ENCODE measurements around the gene SOX9. TPM values are rescaled to one million over a fixed set of nuclear protein-coding genes. Genes with fewer than 3 reads are reported as not detected.
A peak's percentile ranks its signal among the peaks of the same experiment; 100 is the strongest.

Gene SOX9
- total and polyA plus RNA-seq, 2 experiments from 2014 or later: 36.9 to 87.3 TPM

GRCh38 chr17:72124438-72124775 is 3.6 kb downstream of the SOX9 start:
- H3K4me2 ChIP-seq: peak overlapping the region; percentile 88
- peak overlapping the region; percentile 8 for H3K27ac ChIP-seq
- DNase-seq (ENCODE audit: low spot score): no peak

GRCh38 chr17:72125226-72125651 is 4.4 kb downstream of the SOX9 start:
- H3K27ac ChIP-seq: peak overlapping the region; percentile 8
- WGBS (ENCODE audit: low lambda C conversion rate, missing lambda C conversion rate): 72% methylated on average over 4 of the region's 4 CpGs
- no peaks in the 10 kb centered on the region for H3K9me3 ChIP-seq (ENCODE audit: low read depth)
- no peaks in the 10 kb centered on the region for H3K36me3 ChIP-seq (replicated peaks; ENCODE audit: insufficient read depth, low read depth)
- no peak for TF ChIP-seq EZH2phosphoT487 (IDR thresholded peaks at IDR 0.05; ENCODE audit: low read depth, severe bottlenecking, unreplicated experiment)
- TF ChIP-seq CTCF (IDR thresholded peaks at IDR 0.05; ENCODE audit: poor library complexity): no peak
- no peak for TF ChIP-seq EZH2 (IDR thresholded peaks at IDR 0.05; ENCODE audit: borderline replicate concordance)
- H3K4me3 ChIP-seq: no peak overlapping the region
- no peak overlapping the region for H2AFZ ChIP-seq
- peaks cover 14% of the 10 kb centered on the region for H3K4me1 ChIP-seq (ENCODE audit: insufficient read depth)
- no peaks in the 10 kb centered on the region for H3K27me3 ChIP-seq
- peaks cover 37% of the 10 kb centered on the region for H4K20me1 ChIP-seq (ENCODE audit: insufficient read depth, poor library complexity, severe bottlenecking)
- H3K79me2 ChIP-seq: peaks cover 41% of the 10 kb centered on the region
- peak overlapping the region; percentile 88 for H3K4me2 ChIP-seq
- no peak for DNase-seq (ENCODE audit: low spot score)
- H3K9me2 ChIP-seq (replicated peaks; ENCODE audit: insufficient read depth): no peaks in the 10 kb centered on the region

More at GRCh38 chr17:72124438-72124775, 3.6 kb downstream of the SOX9 start:
- Histone ChIP-seq H4K20me1 (ENCODE audit: insufficient read depth, poor library complexity, severe bottlenecking) (peaks cover 37% of the 10 kb centered on the region), H3K4me1 (ENCODE audit: insufficient read depth) (peaks cover 18% of the 10 kb centered on the region), H3K79me2 (peaks cover 41% of the 10 kb centered on the region), H3K9me2 (replicated peaks; ENCODE audit: insufficient read depth) (no peaks in the 10 kb centered on the region), H2AFZ (no peak overlapping the region), H3K9me3 (ENCODE audit: low read depth) (no peaks in the 10 kb centered on the region), H3K27me3 (peaks cover 4% of the 10 kb centered on the region), H3K36me3 (replicated peaks; ENCODE audit: insufficient read depth, low read depth) (no peaks in the 10 kb centered on the region), H3K4me3 (peak overlapping the region; percentile 10)
- 93% methylated on average over 7 of the region's 7 CpGs for WGBS (ENCODE audit: low lambda C conversion rate, missing lambda C conversion rate)
- no peak for TF ChIP-seq CTCF (IDR thresholded peaks at IDR 0.05; ENCODE audit: poor library complexity)
- TF ChIP-seq EZH2 (IDR thresholded peaks at IDR 0.05; ENCODE audit: borderline replicate concordance): no peak
- no peak for TF ChIP-seq EZH2phosphoT487 (IDR thresholded peaks at IDR 0.05; ENCODE audit: low read depth, severe bottlenecking, unreplicated experiment)

- no peaks in the 10 kb centered on the region for H3K36me3 ChIP-seq (replicated peaks; ENCODE audit: insufficient read depth, low read depth)
- H3K9me2 ChIP-seq (replicated peaks; ENCODE audit: insufficient read depth): no peaks in the 10 kb centered on the region
- DNase-seq (ENCODE audit: low spot score): no peak
- peaks cover 41% of the 10 kb centered on the region for H3K79me2 ChIP-seq
- TF ChIP-seq EZH2phosphoT487 (IDR thresholded peaks at IDR 0.05; ENCODE audit: low read depth, severe bottlenecking, unreplicated experiment): no peak
- TF ChIP-seq EZH2 (IDR thresholded peaks at IDR 0.05; ENCODE audit: borderline replicate concordance): no peak
- TF ChIP-seq CTCF (IDR thresholded peaks at IDR 0.05; ENCODE audit: poor library complexity): no peak
- peak overlapping the region; percentile 88 for H3K4me2 ChIP-seq
- H2AFZ ChIP-seq: no peak overlapping the region
- H4K20me1 ChIP-seq (ENCODE audit: insufficient read depth, poor library complexity, severe bottlenecking): peaks cover 37% of the 10 kb centered on the region
- H3K4me1 ChIP-seq (ENCODE audit: insufficient read depth): peaks cover 14% of the 10 kb centered on the region
- no peak overlapping the region for H3K27ac ChIP-seq
- H3K4me3 ChIP-seq: no peak overlapping the region
- no peaks in the 10 kb centered on the region for H3K27me3 ChIP-seq
- no peaks in the 10 kb centered on the region for H3K9me3 ChIP-seq (ENCODE audit: low read depth)
Observed at GRCh38 chr17:72125742-72126141, 4.9 kb downstream of the SOX9 start.

Data from hepatocyte (in vitro differentiated cells).